ENCODE measurements around the gene NDRG3.

NDRG3 gene

DNA sequence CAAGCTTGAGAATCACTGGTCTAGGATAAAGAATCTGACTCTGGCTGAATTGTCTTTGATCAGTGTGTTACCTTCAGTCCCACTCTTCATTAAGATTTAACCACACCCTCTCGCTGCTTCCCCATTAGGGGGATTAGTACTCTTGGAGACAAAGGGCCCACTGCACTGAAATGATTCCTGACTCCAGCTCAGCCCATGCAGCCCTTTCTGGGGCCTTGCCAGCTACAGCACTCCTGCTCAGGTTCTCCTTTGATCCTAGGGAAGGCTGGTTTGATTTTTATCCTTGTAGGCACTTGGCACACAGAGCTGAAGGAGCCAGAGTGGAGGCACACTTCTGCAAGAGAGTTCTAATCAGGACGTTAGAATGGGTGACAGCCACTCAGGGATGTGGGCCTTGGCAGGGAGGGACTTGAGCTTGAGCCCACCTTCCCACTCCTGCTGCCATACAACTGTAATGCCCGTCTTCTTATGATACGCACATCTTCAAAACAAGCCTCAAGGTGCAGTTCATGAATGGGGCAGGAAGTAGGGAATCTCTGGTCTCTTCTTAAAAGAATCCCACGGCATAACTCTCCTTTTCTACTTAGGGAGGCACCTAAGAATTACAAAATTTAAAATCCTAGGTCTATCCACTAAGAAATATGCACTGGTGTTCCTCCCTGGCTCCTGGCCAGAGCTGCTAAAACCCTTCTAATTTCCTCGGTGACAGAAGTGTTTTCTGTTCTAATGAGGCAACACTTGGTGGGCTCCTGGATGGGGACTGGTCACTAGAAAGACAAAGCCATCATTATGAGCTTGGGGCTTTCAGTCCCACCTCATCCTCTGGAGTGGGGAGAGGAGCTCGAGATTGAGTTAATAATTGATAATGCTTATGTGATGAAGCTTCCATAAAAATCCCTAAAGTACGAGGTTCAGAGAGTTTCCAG is 98.4 kb downstream of the NDRG3 start:
- H3K9me2 ChIP-seq (ENCODE audit: low read depth, low read length) = no peaks in the 10 kb centered on the region
- no peaks in the 10 kb centered on the region for H3F3A ChIP-seq (ENCODE audit: insufficient read depth, low read length)
- no peak overlapping the region for H2AFZ ChIP-seq (ENCODE audit: low read length)
- no peaks in the 10 kb centered on the region for H3K27me3 ChIP-seq (ENCODE audit: insufficient read depth, low read length)
- no peak for TF ChIP-seq EZH2 (IDR thresholded peaks at IDR 0.05; ENCODE audit: borderline replicate concordance, low read length)
- TF ChIP-seq, protein P1, sequence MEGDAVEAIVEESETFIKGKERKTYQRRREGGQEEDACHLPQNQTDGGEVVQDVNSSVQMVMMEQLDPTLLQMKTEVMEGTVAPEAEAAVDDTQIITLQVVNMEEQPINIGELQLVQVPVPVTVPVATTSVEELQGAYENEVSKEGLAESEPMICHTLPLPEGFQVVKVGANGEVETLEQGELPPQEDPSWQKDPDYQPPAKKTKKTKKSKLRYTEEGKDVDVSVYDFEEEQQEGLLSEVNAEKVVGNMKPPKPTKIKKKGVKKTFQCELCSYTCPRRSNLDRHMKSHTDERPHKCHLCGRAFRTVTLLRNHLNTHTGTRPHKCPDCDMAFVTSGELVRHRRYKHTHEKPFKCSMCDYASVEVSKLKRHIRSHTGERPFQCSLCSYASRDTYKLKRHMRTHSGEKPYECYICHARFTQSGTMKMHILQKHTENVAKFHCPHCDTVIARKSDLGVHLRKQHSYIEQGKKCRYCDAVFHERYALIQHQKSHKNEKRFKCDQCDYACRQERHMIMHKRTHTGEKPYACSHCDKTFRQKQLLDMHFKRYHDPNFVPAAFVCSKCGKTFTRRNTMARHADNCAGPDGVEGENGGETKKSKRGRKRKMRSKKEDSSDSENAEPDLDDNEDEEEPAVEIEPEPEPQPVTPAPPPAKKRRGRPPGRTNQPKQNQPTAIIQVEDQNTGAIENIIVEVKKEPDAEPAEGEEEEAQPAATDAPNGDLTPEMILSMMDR (IDR thresholded peaks at IDR 0.05; ENCODE audit: low read length) = no peak
- H3K9me3 ChIP-seq (ENCODE audit: low read length) = no peaks in the 10 kb centered on the region
- H3K4me2 ChIP-seq (ENCODE audit: low read length) = no peak overlapping the region
- no peak overlapping the region for H3K4me3 ChIP-seq (ENCODE audit: low read depth, low read length, poor library complexity, severe bottlenecking)
- H3K79me2 ChIP-seq (ENCODE audit: insufficient read depth, low read length) = no peaks in the 10 kb centered on the region
- H3K27ac ChIP-seq (ENCODE audit: low read depth, low read length, poor library complexity, severe bottlenecking) = no peak overlapping the region
- no peaks in the 10 kb centered on the region for H3K36me3 ChIP-seq (ENCODE audit: insufficient read depth, low read length)
- no peak overlapping the region for H3K9ac ChIP-seq (ENCODE audit: low read length)
- no peaks in the 10 kb centered on the region for H4K20me1 ChIP-seq (ENCODE audit: insufficient read depth, low read length)
- H3K4me1 ChIP-seq (ENCODE audit: insufficient read depth, low read length, severe bottlenecking) = no peaks in the 10 kb centered on the region

DNA sequence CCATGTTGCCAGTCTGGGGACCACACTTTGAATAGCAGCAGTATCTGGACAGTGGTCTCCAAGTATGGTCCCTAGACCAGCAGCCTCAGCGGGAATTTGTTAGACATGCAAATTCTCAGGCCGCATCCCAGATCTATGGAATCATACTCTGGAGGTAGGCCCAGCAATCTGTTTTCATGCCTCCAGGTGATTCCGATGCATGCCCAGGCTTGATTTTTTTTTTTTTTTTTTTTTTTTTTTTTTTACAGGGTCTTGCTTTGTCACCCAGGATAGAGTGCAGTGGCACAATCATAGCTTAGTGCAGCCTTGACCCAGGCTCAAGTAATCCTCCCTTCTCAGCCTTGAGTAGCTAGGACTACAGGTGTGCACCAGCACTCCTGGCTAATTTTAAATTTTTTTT is 99.2 kb downstream of the NDRG3 start:
- H3K36me3 ChIP-seq (ENCODE audit: insufficient read depth, low read length) = no peaks in the 10 kb centered on the region
- no peak overlapping the region for H3K27ac ChIP-seq (ENCODE audit: low read depth, low read length, poor library complexity, severe bottlenecking)
- no peaks in the 10 kb centered on the region for H4K20me1 ChIP-seq (ENCODE audit: insufficient read depth, low read length)
- H3F3A ChIP-seq (ENCODE audit: insufficient read depth, low read length) = no peaks in the 10 kb centered on the region
- H2AFZ ChIP-seq (ENCODE audit: low read length) = no peak overlapping the region
- no peaks in the 10 kb centered on the region for H3K4me1 ChIP-seq (ENCODE audit: insufficient read depth, low read length, severe bottlenecking)
- no peaks in the 10 kb centered on the region for H3K27me3 ChIP-seq (ENCODE audit: insufficient read depth, low read length)
- no peak overlapping the region for H3K4me2 ChIP-seq (ENCODE audit: low read length)
- no peak overlapping the region for H3K9ac ChIP-seq (ENCODE audit: low read length)
- TF ChIP-seq EZH2 (IDR thresholded peaks at IDR 0.05; ENCODE audit: borderline replicate concordance, low read length) = no peak
- TF ChIP-seq, protein P1 (IDR thresholded peaks at IDR 0.05; ENCODE audit: low read length) = no peak
- no peaks in the 10 kb centered on the region for H3K9me2 ChIP-seq (ENCODE audit: low read depth, low read length)
- no peaks in the 10 kb centered on the region for H3K79me2 ChIP-seq (ENCODE audit: insufficient read depth, low read length)
- no peaks in the 10 kb centered on the region for H3K9me3 ChIP-seq (ENCODE audit: low read length)
- H3K4me3 ChIP-seq (ENCODE audit: low read depth, low read length, poor library complexity, severe bottlenecking) = no peak overlapping the region

DNA sequence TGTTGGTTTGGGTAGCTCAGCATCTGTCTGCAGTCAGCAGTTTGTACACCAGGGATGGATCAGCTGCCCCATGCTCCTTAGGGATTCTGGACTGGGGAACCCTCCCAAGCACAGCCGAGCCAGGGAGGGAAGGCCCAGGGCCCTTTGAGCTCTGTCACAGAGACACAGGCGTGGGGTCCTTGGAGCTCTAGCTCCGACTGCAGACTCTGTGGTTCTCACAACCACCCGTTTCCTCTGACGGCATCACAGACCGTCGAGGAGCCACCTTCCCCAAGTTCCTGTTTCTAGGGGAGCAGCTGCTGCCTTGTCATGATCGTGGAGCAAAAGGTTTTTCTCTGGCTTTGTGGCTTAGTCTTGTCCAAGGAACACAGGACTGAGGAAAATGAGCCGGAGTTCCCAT is 99.9 kb downstream of the NDRG3 start, which contains the start of gene SLA2:
SLA2 (minus strand) TSS at position 199 of the 400 bp plus-strand sequence. CDS start 4,861 bp downstream, outside the sequence.
- H3K9me2 ChIP-seq (ENCODE audit: low read depth, low read length) = no peaks in the 10 kb centered on the region
- H3K9me3 ChIP-seq (ENCODE audit: low read length) = no peaks in the 10 kb centered on the region
- H3K79me2 ChIP-seq (ENCODE audit: insufficient read depth, low read length) = no peaks in the 10 kb centered on the region
- no peak within 1 kb of the TSS for H3K9ac ChIP-seq (ENCODE audit: low read length)
- H2AFZ ChIP-seq (ENCODE audit: low read length) = no peak within 1 kb of the TSS
- no peak within 1 kb of the TSS for H3K4me3 ChIP-seq (ENCODE audit: low read depth, low read length, poor library complexity, severe bottlenecking)
- H3K27me3 ChIP-seq (ENCODE audit: insufficient read depth, low read length) = no peaks in the 10 kb centered on the region
- H3K4me2 ChIP-seq (ENCODE audit: low read length) = no peak within 1 kb of the TSS
- H3K36me3 ChIP-seq (ENCODE audit: insufficient read depth, low read length) = no peaks in the 10 kb centered on the region
- H3F3A ChIP-seq (ENCODE audit: insufficient read depth, low read length) = no peaks in the 10 kb centered on the region
- no peaks in the 10 kb centered on the region for H3K4me1 ChIP-seq (ENCODE audit: insufficient read depth, low read length, severe bottlenecking)
- no peaks in the 10 kb centered on the region for H4K20me1 ChIP-seq (ENCODE audit: insufficient read depth, low read length)
- H3K27ac ChIP-seq (ENCODE audit: low read depth, low read length, poor library complexity, severe bottlenecking) = no peak within 1 kb of the TSS
- no peak for TF ChIP-seq EZH2 (IDR thresholded peaks at IDR 0.05; ENCODE audit: borderline replicate concordance, low read length)
- TF ChIP-seq, protein P1 (IDR thresholded peaks at IDR 0.05; ENCODE audit: low read length) = no peak

Measured in OCI-LY1 (cell line).